Neuronal stem cell (in vitro differentiated cells): Measurements from ENCODE around the gene RFC2.

Source experiments
- DNase-seq: peaks from one replicate; pipeline ENCODE4 v3.0.0-alpha.2; 2013; ENCODE audit warnings: low spot score
- H2AFZ ChIP-seq: one replicate; pipeline ENCODE4 v1.6.1; 2013; ENCODE audit warnings: mild to moderate bottlenecking, low read length, inconsistent platforms
- H2AK5ac ChIP-seq: 2 replicates; pipeline ENCODE4 v1.6.1; 2013; ENCODE audit warnings: low read depth, mild to moderate bottlenecking, inconsistent platforms, low read length, moderate library complexity, mixed read lengths
- H2BK120ac ChIP-seq: 2 replicates; pipeline ENCODE4 v1.6.1; 2013; ENCODE audit warnings: low read depth, mild to moderate bottlenecking, inconsistent platforms, low read length, moderate library complexity, mixed read lengths
- H2BK12ac ChIP-seq: one replicate; pipeline ENCODE4 v1.6.1; 2013; ENCODE audit warnings: low read length, inconsistent platforms
- H2BK15ac ChIP-seq: 2 replicates; pipeline ENCODE4 v1.6.1; 2013; ENCODE audit warnings: mild to moderate bottlenecking, low read length, inconsistent platforms, mixed read lengths
- H2BK5ac ChIP-seq: one replicate; pipeline ENCODE4 v1.6.1; 2013; ENCODE audit warnings: inconsistent platforms, mild to moderate bottlenecking, low read length, moderate library complexity
- H3K14ac ChIP-seq: one replicate; pipeline ENCODE4 v1.6.1; 2013; ENCODE audit warnings: low read length, inconsistent platforms
- H3K18ac ChIP-seq: 2 replicates; pipeline ENCODE4 v1.6.1; 2013; ENCODE audit warnings: low read length, inconsistent platforms
- H3K23ac ChIP-seq: 2 replicates; pipeline ENCODE4 v1.6.1; 2013; ENCODE audit warnings: low read depth, mild to moderate bottlenecking, mixed read lengths, low read length, inconsistent platforms; ENCODE audit not compliant: poor library complexity
- H3K27ac ChIP-seq: replicated peaks from 3 replicates; pipeline ENCODE4 v1.5.1; 2013; ENCODE audit warnings: low read length, inconsistent platforms
- H3K27me3 ChIP-seq, 3 experiments: 2 replicates each; pipeline ENCODE4 v1.6.1; 2013; ENCODE audit warnings: low read length in 3 of 3, mild to moderate bottlenecking in 2 of 3, inconsistent platforms in 1 of 3, low read depth in 1 of 3, mixed read lengths in 1 of 3, moderate library complexity in 1 of 3; ENCODE audit not compliant: control insufficient read depth in 3 of 3, insufficient read depth in 3 of 3
- H3K36me3 ChIP-seq, 2 donors: replicated peaks in 1 of 2; 2 replicates each; pipeline ENCODE4 v1.6.1; 2013; ENCODE audit warnings: low read length in 2 of 2; ENCODE audit not compliant: control insufficient read depth in 2 of 2, insufficient read depth in 2 of 2
- H3K4ac ChIP-seq: 2 replicates; pipeline ENCODE4 v1.6.1; 2013; ENCODE audit warnings: inconsistent platforms, mild to moderate bottlenecking, low read length, moderate library complexity
- H3K4me1 ChIP-seq, 2 donors: 1 replicate in 1 of 2; 2 replicates in 1 of 2; pipeline ENCODE4 v1.6.1; 2013; ENCODE audit warnings: low read length in 2 of 2, low read depth in 1 of 2; ENCODE audit not compliant: control insufficient read depth in 2 of 2, insufficient read depth in 1 of 2
- H3K4me2 ChIP-seq: one replicate; pipeline ENCODE4 v1.6.1; 2013; ENCODE audit warnings: mild to moderate bottlenecking, low read length, inconsistent platforms; ENCODE audit not compliant: insufficient read depth, poor library complexity, severe bottlenecking
- H3K4me3 ChIP-seq, 2 donors: 2 replicates each; pipeline ENCODE4 v1.5.1; 2013; ENCODE audit warnings: low read length in 2 of 2, mild to moderate bottlenecking in 2 of 2, inconsistent platforms in 1 of 2, moderate library complexity in 1 of 2
- H3K79me1 ChIP-seq: one replicate; pipeline ENCODE4 v1.6.1; 2013; ENCODE audit warnings: low read depth, mild to moderate bottlenecking, inconsistent platforms, low read length, moderate library complexity
- H3K9ac ChIP-seq: one replicate; pipeline ENCODE4 v1.6.1; 2013; ENCODE audit warnings: mild to moderate bottlenecking, low read depth, low read length, inconsistent platforms; ENCODE audit not compliant: poor library complexity
- H3K9me3 ChIP-seq, 2 donors: replicated peaks in 1 of 2; 2 replicates each; pipeline versions ENCODE3 to v1.6.1; 2013; ENCODE audit warnings: low read length in 2 of 2, mild to moderate bottlenecking in 2 of 2, inconsistent platforms in 1 of 2, low read depth in 1 of 2, mixed read lengths in 1 of 2, moderate library complexity in 1 of 2; ENCODE audit not compliant: control insufficient read depth in 2 of 2, insufficient read depth in 1 of 2
- H4K8ac ChIP-seq: one replicate; pipeline ENCODE4 v1.6.1; 2013; ENCODE audit warnings: low read depth, mild to moderate bottlenecking, inconsistent platforms, low read length, moderate library complexity
- H4K91ac ChIP-seq: one replicate; pipeline ENCODE4 v1.6.1; 2013; ENCODE audit warnings: low read length, low read depth, mild to moderate bottlenecking, inconsistent platforms; ENCODE audit not compliant: poor library complexity
- WGBS, 2 donors: extraction: QIAGEN DNeasy Blood & Tissue Kit; methylation state at CpG; one replicate each; pipeline ENCODE4 v1.1.7; 2013; ENCODE audit warnings: missing lambda C conversion rate in 2 of 2, mixed read lengths in 1 of 2; ENCODE audit not compliant: insufficient read length in 2 of 2, insufficient replicate concordance in 1 of 2; ENCODE audit errors: extremely low coverage in 2 of 2; 5-methylcytosine and 5-hydroxymethylcytosine counted together

Gene RFC2

DNA sequence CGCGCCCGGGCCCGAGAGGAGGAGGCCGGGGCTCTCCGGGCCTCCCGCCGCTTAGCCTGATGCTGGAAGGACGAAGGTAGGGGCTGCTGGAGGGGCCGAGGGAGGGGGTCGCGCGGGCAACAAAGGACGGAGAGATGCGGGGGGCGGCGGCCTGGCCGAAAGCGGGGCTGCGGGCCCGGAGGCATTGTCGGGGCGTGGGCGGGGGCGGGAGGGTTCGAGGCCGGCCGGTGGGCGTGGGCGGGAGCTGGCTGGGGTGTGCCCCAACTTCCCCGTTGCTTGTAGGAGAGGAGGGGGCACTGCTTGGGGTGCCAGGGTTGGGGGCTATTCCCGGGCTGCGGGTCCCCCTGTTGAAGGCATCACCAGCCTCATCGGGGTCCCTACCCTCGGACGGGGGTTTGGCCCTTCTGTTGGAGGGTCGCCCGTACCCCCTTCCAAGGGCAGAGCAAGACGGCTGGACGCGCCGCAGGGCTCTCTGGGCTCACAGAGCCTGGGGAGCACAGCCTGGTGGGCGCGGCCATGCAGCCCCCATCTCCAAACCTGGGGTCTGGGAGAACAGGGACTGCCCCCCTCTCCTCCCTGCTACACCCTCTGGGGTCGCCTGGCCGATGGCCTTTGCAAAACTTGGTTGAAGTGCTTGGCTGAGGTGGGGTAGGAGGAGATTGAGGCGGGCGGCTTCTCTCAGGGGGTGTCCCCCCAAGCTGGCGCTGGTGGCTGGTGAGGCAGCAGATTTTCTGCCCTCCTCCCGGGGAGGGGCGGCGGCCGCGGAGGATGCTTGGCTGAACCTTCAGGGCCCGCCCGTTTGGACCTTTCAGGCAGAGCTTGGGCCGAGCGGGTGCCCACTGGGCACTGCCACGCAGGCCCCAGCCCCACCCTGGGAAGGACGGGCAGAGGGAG is 35.7 kb upstream of the RFC2 start:
- H3K27me3 ChIP-seq = peaks cover 0 to 8% (median 0%) of the 10 kb centered on the region in 3 experiments
- peak overlapping the region; percentile 76 for H3K4ac ChIP-seq
- no peaks in the 10 kb centered on the region for H3K9me3 ChIP-seq
- no peak overlapping the region for H4K91ac ChIP-seq
- peak overlapping the region; percentile 91 for H2BK15ac ChIP-seq
- peaks cover 21% of the 10 kb centered on the region for H3K79me1 ChIP-seq
- peak overlapping the region; percentile 92 for H2AFZ ChIP-seq
- DNase-seq = no peak
- WGBS, 2 donors = no CpG with 5 or more reads among the region's 60 CpGs
- H3K36me3 ChIP-seq = no peaks in the 10 kb centered on the region
- H2BK12ac ChIP-seq = no peak overlapping the region
- H3K4me3 ChIP-seq = peak overlapping the region; percentile 93 to 96
- H2BK5ac ChIP-seq = peak overlapping the region; percentile 87
- peak overlapping the region; percentile 87 for H3K14ac ChIP-seq
- H3K4me1 ChIP-seq = peaks cover 29 to 31% of the 10 kb centered on the region in 2 donors
- H2AK5ac ChIP-seq = peak overlapping the region; percentile 97
- peak overlapping the region; percentile 92 for H3K9ac ChIP-seq
- H3K23ac ChIP-seq = peak overlapping the region; percentile 98
- H3K18ac ChIP-seq = peak overlapping the region; percentile 99
- H4K8ac ChIP-seq = peak overlapping the region; percentile 78
- no peak overlapping the region for H3K27ac ChIP-seq
- H3K4me2 ChIP-seq = peak overlapping the region; percentile 89
- H2BK120ac ChIP-seq = peak overlapping the region; percentile 87

DNA sequence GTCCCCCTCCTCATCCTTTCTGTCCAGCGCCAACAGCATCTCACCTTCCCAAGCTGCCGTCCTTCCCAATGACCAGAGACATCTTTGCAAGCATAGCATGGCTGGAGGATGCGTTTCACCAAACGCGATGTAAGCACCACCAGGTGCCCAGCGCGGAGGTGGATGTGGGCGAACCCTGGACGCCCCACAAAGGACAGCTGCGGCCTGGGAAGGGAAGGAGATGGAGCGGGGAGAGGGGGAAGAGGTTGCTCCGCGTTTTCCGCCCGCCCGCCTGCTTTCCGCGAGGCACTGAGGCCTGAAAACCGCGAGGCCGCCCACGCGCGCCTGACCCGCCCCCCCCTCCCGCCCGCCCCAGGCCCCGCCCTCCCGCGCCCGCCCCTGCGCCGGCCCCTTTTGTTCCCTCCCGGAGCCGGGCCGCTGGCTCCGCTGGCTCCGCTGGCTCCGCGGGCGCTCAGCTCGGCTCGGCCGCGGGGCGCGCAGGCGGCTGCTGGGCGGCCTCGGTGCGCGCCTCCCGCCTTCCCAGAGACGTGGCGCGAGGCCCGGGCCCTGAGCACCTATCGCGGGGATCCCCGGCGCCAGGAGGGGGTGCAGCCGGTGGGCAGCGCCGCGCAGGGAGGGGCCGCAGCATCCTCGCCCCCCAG is 34.9 kb upstream of the RFC2 start, which contains the start of gene CLIP2:
TSS of gene CLIP2 (plus strand) at position 390 of the 641 bp plus-strand sequence. CDS start 28,140 bp downstream, outside the sequence.
- H3K79me1 ChIP-seq = peaks cover 15% of the 10 kb centered on the region
- no CpG with 5 or more reads among the region's 67 CpGs for WGBS, 2 donors

DNA sequence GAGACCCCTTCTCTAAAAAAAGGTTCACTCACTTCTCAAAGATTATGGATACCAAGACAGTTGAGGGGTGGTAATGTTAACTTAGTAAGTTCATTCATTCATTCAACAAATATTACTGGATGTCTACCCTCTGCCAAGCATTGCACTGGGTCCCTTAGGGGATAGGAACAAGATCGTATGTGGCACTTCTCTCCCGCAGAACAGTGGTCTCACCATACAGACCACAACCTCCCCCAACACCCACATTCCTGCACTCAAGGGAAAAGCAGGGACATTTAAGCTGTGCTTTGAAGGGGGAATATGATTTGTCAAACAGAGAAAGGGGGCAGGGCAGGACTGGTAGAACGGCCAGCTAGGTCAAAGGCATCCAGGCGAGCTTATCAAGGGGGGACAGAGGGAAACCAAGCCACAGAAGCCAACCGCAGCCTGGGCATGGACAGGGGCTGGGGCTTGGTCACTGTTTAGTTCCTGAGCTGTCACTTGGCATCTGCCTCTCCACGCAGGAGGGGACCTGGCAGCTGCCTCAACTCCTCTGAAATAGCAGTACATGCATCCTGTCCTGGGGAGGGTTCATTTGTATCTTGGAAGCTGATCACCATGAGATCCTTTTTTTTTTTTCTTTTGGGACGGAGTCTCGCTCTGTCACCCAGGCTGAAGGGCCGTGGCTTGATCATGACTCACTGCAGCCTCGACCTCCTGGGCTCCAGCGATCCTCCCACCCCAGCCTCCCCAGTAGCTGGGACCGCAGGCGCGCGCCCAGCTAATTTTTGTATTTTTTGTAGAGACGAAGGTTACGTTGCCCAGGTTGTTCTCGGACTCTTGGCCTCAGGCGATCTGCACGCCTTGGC is 34.1 kb upstream of the RFC2 start:
- no peak for DNase-seq
- peak overlapping the region; percentile 97 for H3K18ac ChIP-seq

More for the DNA sequence above, 34.9 kb upstream of the RFC2 start, which contains the start of gene CLIP2:
- Histone ChIP-seq H2BK120ac (peak within 1 kb of the TSS; percentile 89), H2AFZ (peak within 1 kb of the TSS; percentile 94), H4K91ac (no peak within 1 kb of the TSS), H3K18ac (peak within 1 kb of the TSS; percentile 99), H4K8ac (peak within 1 kb of the TSS; percentile 78), H2AK5ac (peak within 1 kb of the TSS; percentile 97), H2BK15ac (peak within 1 kb of the TSS; percentile 91), H3K27me3 (peaks cover 0 to 8% (median 0%) of the 10 kb centered on the region in 3 experiments), H2BK5ac (peak within 1 kb of the TSS; percentile 87), H3K4me2 (peak within 1 kb of the TSS; percentile 89), H3K27ac (no peak within 1 kb of the TSS), H2BK12ac (peak within 1 kb of the TSS; percentile 99), H3K4ac (peak within 1 kb of the TSS; percentile 76), H3K14ac (peak within 1 kb of the TSS; percentile 87), H3K9me3 (no peaks in the 10 kb centered on the region), H3K9ac (peak within 1 kb of the TSS; percentile 92), H3K23ac (peak within 1 kb of the TSS; percentile 98), H3K4me1 (peaks cover 24 to 27% of the 10 kb centered on the region in 2 donors), H3K4me3 (peak within 1 kb of the TSS; percentile 93 to 96), H3K36me3 (no peaks in the 10 kb centered on the region)
- DNase-seq = peak; percentile 70

More for the DNA sequence above, 34.1 kb upstream of the RFC2 start:
- peak overlapping the region in 1 of 2 donors; percentile 50 for H3K4me3 ChIP-seq
- no peak overlapping the region for H3K9ac ChIP-seq
- H2BK12ac ChIP-seq = peak overlapping the region; percentile 99
- peak overlapping the region; percentile 94 for H2AFZ ChIP-seq
- peak overlapping the region; percentile 89 for H2BK120ac ChIP-seq
- no peak overlapping the region for H3K27ac ChIP-seq
- H3K79me1 ChIP-seq = peaks cover 12% of the 10 kb centered on the region
- no peak overlapping the region for H4K91ac ChIP-seq
- no peaks in the 10 kb centered on the region for H3K9me3 ChIP-seq
- H2BK15ac ChIP-seq = peak overlapping the region; percentile 19
- H3K14ac ChIP-seq = no peak overlapping the region
- peaks cover 22 to 24% of the 10 kb centered on the region in 2 donors for H3K4me1 ChIP-seq
- H2AK5ac ChIP-seq = no peak overlapping the region
- WGBS, 2 donors = no CpG with 5 or more reads among the region's 20 CpGs
- no peak overlapping the region for H3K23ac ChIP-seq
- peak overlapping the region; percentile 26 for H3K4me2 ChIP-seq
- H2BK5ac ChIP-seq = no peak overlapping the region
- H3K27me3 ChIP-seq = peaks cover 0 to 8% (median 0%) of the 10 kb centered on the region in 3 experiments
- no peak overlapping the region for H4K8ac ChIP-seq
- no peaks in the 10 kb centered on the region for H3K36me3 ChIP-seq
- no peak overlapping the region for H3K4ac ChIP-seq
